HG03439 (cell line): Measurements from ENCODE around the gene HIBADH.
"Not testable (repeated sequence)": the region's sequence is repeated elsewhere in the genome, so short reads cannot be mapped to it uniquely, and the experiment has no call there.

ENCODE experiments used
- ATAC-seq: cut with Tn5 transposase; IDR thresholded peaks from one replicate; pipeline ENCODE4 v1.9.1; 2021; ENCODE audit warnings: mild to moderate bottlenecking, moderate library complexity; ENCODE audit not compliant: unreplicated experiment

Gene HIBADH

DNA sequence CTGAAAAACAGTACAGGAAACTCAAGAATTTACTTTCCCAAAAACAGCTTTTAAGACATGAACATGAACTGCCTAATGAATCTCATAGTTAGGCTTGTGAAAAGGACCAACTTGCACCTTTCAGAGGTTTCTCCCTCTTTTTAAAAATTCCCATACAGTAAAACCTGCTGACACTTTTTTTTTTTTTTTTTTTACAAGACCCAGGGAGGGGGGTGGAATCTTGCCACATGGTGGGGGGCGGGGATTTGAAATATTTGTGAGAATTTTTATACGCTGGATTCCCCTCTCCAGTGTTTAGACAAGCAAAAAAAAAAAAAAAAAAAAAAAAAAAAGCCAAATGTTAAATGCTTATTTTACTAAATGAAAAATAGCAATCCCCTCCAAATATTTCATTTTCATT lies 57.4 kb downstream of the HIBADH start:
- no peak for ATAC-seq

DNA sequence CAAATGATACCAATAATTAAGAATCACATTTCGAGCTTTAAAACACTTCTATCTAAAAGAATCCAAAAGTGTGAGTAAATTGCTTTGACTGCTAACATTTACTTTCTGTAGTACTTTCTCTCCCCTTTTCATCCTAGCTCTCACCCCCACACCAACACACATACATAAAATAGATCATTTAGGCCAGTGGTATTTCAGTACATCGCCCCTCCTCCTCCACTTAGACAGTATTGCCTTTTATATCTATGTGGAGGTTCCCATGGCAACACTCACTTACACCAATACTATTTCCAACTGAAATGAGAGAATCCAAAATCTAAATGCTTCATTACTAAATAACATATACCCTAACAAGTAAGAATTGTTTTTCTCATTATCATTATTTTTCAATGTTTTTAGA lies 58.9 kb downstream of the HIBADH start:
- ATAC-seq: no peak

DNA sequence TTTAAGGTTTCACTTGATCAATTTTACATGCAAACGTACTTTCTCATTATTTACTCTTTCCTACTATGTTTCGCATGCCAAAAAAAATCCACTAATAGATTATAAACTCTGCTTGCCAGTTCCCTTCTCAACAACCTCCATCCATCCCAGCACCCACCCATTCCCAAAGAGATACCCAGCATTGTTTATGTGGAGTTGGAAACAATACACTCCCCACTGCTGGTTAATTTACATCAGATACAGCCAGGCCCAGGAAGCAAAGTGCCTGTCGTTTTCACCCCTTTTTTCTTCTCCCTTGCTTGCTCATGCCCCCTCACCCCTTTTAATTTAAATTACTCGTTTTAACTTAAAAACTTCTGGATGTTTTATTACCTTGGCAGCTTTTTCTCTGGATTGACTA lies 59.9 kb downstream of the HIBADH start:
- no peak for ATAC-seq

DNA sequence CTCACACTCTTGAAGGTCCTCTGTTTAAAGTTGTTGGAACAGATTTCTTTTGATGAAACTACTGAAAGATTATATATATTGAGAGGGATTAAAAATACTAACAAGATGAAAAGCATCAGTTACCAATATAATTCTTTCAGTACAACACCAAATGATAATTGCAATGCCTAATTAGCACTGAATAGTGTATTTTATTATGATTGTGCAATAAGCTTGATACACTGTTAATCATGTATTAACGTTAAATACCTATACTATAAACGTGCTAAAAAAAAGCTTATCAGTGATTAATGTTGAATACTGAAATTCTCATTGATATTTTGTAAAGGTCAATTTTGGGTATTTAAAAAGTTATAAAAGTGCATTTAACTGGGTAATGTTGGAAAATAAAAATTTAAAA lies 61.5 kb downstream of the HIBADH start:
- no peak for ATAC-seq

DNA sequence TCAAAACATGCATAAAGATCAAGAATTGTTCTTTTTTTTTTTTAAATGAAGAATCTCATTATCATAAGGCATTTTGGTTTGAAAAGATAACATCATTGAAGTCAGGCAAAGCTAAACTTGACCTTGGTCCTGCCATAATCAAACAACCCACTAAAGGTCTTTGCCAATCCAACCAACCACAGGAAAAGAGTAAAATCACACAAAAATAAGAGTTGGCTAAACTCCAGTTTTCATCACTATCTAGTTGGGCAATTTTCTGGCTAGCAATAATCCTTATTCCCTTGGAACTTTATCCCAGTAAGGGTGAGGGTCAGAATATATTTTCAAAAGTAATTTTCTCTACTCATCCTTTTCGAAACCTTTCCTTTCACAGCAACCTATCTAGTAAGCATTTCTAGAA lies 62.4 kb downstream of the HIBADH start:
- no peak for ATAC-seq

DNA sequence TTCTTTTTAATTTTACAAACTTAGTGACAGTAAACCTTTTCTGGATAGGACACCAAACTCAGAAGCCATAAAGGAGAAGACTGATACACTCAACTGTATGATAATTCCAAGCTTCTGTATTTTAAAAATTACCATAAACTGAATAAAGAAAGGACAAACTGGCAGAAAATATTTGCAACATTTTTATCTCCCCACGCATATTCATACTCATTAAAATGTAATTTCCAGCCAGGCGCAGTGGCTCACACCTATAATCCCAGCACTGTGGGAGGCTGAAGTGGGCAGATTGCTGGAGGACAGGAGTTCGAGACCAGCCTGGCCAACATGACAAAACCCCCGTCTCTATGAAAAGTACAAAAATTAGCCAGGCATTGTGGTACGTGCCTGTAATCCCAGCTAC lies 67.7 kb downstream of the HIBADH start:
- no peak for ATAC-seq

DNA sequence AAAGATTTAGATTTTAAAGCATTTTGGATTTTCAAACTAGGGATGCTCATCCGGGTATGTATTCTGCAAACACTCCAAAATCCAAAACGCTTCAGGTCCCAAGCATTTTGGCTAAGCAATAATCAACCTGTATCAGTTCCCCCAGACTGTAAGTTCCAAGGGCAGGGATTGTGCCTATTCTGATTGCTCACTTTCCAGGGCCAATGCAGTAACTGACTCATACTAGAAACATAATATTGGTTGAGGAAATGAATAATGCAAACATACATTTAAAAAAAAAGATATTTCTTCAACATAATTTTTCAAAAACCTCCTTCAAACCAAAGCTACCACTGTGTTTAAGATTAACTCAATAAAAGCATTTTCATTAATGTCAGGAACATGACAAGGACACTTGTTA lies 69.5 kb downstream of the HIBADH start:
- no peak for ATAC-seq

DNA sequence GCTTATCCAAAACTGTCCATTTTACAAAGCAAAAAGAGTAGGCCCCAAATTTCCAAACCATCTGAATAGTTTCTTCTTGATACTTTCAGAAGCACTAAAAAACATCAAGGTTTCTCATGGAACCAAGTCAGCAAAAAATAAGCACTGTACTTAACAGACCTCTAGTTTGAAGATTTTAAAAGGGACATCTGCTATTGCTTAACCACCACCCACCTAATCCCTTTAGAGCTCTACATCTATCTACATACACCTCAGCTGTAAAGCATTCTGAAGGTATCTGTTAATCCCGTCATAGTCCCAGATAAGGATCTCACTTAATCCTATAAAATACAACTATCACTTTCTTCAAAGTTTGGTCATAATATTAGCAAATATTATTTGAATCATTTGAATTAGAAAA lies 72.3 kb downstream of the HIBADH start:
- no peak for ATAC-seq

DNA sequence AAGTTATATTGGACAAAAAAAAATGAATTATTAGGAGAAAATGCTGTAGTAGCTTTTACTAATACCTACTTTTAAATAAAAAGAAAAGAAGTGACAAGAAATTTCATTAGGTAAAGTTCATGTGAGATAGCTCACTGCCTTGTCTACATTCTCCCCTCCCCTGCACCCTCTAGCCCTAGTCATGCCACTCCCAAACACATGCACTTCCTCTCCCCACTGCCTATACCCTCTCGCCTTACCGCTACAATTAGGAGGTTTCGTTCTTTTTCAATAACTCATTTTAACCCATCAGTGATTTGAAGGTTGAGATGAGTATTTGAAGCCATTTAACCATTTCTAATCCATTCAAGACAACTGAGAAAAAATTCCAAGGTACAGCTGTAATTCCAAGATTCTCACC lies 75.3 kb downstream of the HIBADH start:
- ATAC-seq: no peak

DNA sequence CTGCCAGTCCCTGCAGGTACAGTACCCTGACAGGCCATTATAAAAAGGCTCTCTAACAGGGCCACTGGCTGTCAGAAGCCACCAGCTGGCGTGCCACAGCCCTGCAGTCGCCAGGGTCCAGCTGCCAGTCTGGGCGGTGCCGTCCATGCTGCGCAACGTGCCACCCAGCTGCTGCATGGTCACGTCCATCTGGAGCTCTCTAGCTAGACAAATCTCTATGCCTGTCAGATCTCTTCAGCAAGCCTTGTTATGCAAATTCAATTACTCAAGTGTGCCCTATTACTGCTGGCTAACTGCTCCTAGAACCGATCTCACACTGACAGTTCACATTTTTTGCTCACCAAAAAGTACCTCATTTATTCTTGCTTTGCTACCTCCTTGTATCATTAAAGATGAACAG lies 75.9 kb downstream of the HIBADH start:
- peak; percentile 87 for ATAC-seq

DNA sequence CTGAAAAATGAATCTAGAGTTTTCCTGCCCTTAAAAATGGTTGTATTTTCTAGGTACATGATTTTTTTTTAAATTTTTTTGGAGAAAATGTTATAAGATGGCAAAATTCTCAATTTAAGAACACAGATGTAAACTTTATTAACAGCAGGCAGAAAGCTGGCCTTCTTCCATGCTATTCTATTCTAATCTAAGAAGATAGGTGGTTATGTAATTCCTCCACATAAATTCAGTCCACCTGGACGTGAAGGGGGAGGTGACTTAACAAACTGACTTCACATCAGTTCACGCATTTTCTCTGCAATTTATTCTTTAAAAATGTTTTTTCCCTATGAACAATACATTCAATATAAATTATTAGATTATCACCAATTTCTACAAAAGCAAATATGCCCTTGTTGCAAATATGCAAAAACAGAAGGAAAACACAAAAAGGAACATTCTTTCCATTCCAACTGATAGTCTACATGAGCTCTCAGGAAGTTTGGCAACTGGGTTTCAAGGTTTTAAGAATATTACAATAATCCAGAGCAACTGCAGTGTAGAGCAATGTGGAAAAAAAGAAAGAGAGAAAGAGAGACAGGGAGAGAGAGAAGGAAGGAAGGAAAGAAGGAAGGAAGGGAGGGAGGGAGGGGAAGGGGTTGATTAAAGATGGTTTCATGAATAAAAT lies 76.8 kb downstream of the HIBADH start:
- no peak for ATAC-seq

DNA sequence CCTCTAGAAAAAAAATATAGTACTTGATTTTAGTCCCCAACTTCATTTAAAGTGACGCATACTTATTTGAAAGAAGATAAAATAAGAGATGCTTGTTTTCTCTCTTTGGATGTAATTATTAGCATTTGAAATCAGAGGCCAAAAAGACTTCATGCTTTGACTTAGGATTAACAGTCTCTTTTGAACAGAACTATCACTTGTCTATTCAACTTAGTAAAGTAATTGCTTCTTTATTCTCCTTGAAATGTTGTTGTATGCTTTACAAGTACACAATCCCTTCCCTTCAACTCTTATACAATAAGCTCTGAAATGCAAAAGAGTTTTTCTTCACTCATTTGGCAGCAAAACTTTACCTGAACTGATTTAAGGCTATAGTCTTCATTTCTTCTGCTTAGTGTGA lies 80.8 kb downstream of the HIBADH start:
- ATAC-seq: no peak

DNA sequence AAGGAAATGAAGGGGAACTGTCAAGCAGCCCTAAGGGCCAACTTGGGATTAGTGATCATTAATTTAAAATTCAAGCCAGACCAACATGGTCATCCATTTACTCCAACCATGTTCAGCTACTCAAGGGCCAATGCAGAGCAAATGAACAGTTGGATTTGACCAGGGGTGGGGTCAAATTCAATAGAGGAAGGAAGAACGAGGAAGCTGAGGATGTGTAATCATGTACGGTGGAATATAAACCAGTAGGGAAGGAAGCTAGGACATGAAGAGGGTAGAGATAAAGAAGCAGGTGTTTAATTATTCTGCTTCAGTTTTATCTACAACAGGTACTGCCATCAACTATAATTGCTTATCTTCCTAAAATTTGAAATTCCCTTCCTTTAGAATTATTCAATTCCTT lies 81.6 kb downstream of the HIBADH start:
- no peak for ATAC-seq

DNA sequence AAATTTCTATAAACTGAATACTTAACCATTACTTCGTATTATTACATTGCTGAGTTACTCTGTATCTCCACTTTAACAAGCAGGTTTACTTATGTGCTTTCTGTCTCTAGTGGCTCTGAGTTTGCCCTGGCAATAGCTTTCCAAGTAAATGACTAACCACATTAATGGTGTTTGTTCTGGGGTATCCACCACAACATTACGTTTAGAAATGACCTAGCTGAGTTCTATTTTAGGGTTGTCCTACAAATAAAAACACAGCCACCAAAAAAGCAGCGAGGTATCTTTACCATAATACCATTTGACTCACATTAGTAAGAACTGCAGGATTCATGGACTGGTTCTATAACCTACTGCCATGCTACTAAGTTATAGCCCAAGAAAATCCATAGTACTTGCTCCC lies 83.1 kb downstream of the HIBADH start:
- no peak for ATAC-seq

DNA sequence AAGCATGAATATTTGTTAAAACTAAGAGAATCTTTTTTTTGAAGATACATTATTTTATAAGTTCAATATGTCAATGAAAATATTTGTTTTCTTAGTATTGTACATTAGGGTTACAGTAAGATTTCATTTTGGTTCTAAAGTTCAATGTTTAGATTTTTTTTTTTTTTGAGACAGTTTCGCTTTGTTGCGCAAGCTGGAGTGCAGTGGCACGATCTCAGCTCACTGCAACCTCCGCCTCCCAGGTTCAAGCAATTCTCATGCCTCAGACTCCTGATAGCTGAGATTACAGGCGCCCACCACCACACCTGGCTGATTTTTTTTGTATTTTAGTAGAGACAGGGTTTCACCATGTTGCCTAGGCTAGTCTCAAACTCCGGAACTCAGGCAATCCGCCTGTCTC lies 84.5 kb downstream of the HIBADH start:
- not testable (repeated sequence) for ATAC-seq

DNA sequence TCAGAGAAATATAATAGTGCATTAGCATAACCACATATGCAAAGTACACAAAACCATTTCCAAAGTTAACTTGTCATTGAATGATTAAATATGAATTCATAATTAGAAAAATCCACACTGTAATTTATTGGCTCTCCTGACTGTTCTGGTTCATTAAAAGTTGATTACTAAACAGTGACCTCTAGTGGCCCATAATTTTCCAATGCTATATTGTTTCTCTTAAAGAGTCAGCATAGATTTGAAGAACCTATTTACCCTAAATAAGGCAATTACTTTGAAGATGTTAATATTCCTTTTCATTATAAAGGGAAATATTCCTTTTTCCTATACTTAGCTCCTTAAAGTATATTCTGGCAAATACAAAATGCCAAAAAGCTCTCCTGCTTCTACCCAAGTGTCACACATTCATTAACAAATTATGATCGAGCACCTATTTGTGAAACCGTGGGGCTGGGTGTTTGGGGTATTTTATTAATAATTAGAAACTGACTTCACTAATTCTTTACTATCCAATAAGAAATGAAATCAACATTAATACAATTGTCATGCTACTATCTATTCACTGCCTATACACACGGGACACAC lies 86.2 kb downstream of the HIBADH start:
- ATAC-seq: no peak

DNA sequence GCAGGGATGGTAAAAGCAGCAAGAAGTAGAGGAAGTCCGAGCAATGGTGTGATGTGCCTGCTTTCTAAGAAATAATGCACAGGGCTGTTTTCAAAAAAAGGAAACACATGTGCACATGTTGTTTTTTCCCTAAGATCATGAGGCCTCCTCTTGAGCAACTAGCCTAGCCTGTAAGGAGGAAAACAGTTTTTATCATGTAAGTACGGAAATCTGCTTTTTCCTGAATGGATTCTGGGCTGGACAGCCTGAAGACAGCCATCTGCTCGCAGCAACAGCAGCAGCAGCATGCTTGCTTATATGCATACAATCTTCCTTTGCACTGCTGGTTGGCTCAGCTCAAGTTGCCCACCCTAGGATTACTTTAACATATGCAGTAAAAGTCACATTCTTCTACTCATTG lies 87.1 kb downstream of the HIBADH start:
- no peak for ATAC-seq

DNA sequence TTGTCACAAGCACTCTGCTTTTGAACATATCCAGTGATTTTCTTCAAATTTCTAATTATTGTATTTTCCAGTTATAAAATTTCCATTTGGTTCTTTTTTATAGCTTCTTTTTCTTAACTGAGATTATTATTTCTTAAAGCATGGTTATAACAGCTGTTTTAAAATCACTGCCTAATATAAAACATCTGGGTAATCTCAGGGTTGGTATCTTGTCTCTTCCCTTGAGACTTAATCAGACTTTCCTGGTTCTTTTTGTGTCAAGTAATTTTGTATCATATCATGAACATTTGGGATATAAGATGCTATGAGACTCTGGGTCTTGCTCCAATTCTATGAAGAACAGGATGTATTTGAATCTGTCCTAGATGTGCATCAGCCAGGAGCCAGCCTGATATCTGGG lies 93.6 kb downstream of the HIBADH start:
- no peak for ATAC-seq

DNA sequence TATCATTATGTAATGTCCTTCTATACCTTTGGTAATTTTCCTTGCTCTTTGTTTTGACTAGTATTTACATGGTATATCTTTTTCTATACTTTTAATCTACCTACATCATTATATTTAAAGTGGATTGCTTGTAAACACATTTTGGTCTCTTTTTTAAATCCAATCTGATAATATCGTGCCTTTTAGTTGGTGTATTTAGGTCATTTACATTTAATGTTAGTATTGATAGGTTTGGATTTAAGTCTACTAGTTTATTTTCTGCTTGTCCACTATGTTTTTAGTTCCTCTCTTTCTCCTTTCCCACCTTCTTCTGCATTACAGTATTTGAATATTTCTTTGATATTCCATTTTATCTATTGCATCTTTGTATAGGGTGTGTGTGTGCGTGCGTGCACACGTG lies 95.4 kb downstream of the HIBADH start:
- no peak for ATAC-seq

DNA sequence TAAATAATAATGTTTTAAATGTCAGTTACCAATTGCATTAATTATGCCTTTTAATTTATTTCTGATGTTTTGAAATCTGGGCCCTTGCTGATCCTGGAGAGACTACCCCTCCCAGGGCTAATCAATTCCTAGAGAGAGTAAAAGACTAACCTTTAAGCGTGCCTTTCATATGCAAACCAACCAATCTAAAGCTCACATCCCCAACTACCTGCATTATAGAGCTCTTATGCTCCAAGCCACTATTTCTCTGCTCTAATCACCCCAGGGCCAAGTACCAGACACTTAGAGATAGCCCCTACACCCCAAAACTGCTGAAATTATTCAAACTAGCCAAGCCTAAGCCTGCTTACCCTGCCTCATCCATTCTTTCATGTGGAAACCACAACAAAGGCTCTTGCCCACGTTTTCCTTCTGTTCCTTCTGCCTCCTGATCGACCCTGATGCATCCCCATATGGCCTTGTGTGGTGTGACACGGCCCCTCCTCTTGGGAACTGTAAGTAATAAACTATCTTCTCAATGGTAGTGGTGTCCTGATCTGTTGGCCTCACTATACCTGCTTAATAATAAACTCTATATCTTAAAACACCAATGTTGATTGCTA lies 97.7 kb downstream of the HIBADH start:
- ATAC-seq: no peak

DNA sequence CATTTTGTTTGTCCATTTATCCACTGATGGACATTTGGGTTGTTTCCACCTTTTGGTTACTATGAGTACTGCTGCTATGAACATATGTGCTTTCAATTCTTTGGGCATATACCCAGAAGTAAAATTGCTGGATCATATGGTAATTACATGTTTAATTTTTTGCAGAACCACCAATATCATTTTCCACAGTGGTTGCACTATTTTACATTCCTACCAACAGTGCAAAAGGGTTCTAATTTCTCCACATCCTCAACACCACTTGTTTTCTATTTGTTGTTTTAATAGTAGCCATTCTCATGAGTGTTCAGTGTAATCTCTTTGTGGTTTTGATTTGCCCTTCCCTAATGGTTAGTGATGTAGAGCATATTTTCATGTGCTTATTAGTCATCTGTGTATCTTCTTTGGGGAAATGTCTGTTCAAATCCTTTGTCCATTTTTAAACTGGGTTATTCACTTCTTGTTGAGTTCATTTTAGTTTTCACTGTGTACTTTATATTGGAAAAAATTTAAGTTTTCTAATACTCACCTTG lies 101.9 kb downstream of the HIBADH start:
- ATAC-seq: no peak

DNA sequence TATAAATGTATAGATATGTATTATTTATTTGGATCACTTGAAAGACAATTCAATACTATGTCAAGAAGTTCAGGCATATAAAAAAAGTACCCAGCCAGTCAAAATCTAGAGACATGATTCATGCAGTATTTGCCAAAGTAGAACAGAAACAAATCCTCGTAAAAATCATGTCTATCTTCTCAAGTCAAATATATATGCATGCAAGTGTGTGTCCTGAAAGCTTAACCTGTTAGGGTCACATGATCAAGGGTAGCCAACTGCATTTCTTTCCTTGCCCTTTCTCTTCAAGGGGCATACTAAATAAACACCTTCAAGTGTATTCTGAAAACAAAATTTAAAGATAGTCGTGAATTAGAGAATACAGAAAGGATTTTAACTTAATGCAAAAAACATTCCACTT lies 107.0 kb downstream of the HIBADH start:
- ATAC-seq: no peak

DNA sequence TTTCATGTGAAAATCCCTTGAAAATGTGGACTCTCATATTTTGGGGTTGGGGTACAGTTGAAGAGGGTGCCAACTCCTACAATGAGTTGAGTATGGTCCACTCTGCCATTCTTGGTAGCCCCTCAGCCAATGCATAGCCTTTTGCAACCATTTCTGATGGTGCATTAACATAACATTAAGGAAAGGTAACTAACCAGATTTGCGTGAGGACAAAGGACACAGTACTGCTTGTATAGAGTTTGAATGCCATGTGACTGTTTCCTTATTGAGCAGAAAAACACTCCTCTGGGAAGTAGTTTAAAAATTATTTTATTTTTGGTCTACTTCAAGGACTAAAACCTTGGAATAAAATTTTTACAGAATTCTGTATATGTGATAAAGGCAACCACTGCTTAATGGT lies 107.9 kb downstream of the HIBADH start:
- no peak for ATAC-seq
